GM21360 (cell line): ENCODE measurements around the gene ALDOB.

Experiments
- ATAC-seq: cut with Tn5 transposase; IDR thresholded peaks from one replicate; pipeline ENCODE4 v1.9.1; 2021; ENCODE audit warnings: mild to moderate bottlenecking, moderate library complexity; ENCODE audit not compliant: unreplicated experiment

ALDOB gene

GRCh38 chr9:101427957-101428655, 7.5 kb downstream of the ALDOB start:
- ATAC-seq = peak; percentile 63

- ATAC-seq = no peak
These were observed 8.2 kb downstream of the ALDOB start for GRCh38 chr9:101427358-101427757.

GRCh38 chr9:101421653-101422065, 13.9 kb downstream of the ALDOB start:
- ATAC-seq = no peak

- no peak for ATAC-seq
These were observed 15.7 kb downstream of the ALDOB start for GRCh38 chr9:101419863-101420262.

GRCh38 chr9:101418518-101419430, 16.8 kb downstream of the ALDOB start:
- no peak for ATAC-seq

- ATAC-seq = no peak
These were observed 17.6 kb downstream of the ALDOB start for GRCh38 chr9:101417977-101418376.

- no peak for ATAC-seq
These were observed 18.2 kb downstream of the ALDOB start for GRCh38 chr9:101417389-101417788.

- ATAC-seq = no peak
These were observed 20.0 kb downstream of the ALDOB start for GRCh38 chr9:101415578-101415977.

- no peak for ATAC-seq
These were observed 20.7 kb downstream of the ALDOB start for GRCh38 chr9:101414839-101415238.

- ATAC-seq = no peak
These were observed 26.5 kb downstream of the ALDOB start for GRCh38 chr9:101409079-101409477.

GRCh38 chr9:101408374-101409078, 27.0 kb downstream of the ALDOB start:
- ATAC-seq = no peak

- no peak for ATAC-seq
These were observed 31.9 kb downstream of the ALDOB start for GRCh38 chr9:101403516-101404285.

- no peak for ATAC-seq
These were observed 35.5 kb downstream of the ALDOB start for GRCh38 chr9:101400120-101400519.

GRCh38 chr9:101399643-101399970, 36.0 kb downstream of the ALDOB start:
- ATAC-seq = no peak

GRCh38 chr9:101398930-101399642, 36.5 kb downstream of the ALDOB start:
- ATAC-seq = no peak

- peak; percentile 99 for ATAC-seq
These were observed 37.3 kb downstream of the ALDOB start, which contains the start of the genes MRPL50 and ZNF189 for GRCh38 chr9:101398068-101398929. TSS of gene MRPL50 (minus strand) at chr9:101398618. CDS start at chr9:101398592, 26 bp downstream. TSS of gene ZNF189 (plus strand) at chr9:101398851. CDS start at chr9:101399157, 306 bp downstream.

GRCh38 chr9:101397746-101398067, 37.9 kb downstream of the ALDOB start:
- ATAC-seq = no peak

GRCh38 chr9:101394687-101395086, 40.9 kb downstream of the ALDOB start:
- no peak for ATAC-seq

- ATAC-seq = no peak
These were observed 42.4 kb downstream of the ALDOB start for GRCh38 chr9:101393135-101393534.
